ENCODE results near the gene TICAM1.

DNA sequence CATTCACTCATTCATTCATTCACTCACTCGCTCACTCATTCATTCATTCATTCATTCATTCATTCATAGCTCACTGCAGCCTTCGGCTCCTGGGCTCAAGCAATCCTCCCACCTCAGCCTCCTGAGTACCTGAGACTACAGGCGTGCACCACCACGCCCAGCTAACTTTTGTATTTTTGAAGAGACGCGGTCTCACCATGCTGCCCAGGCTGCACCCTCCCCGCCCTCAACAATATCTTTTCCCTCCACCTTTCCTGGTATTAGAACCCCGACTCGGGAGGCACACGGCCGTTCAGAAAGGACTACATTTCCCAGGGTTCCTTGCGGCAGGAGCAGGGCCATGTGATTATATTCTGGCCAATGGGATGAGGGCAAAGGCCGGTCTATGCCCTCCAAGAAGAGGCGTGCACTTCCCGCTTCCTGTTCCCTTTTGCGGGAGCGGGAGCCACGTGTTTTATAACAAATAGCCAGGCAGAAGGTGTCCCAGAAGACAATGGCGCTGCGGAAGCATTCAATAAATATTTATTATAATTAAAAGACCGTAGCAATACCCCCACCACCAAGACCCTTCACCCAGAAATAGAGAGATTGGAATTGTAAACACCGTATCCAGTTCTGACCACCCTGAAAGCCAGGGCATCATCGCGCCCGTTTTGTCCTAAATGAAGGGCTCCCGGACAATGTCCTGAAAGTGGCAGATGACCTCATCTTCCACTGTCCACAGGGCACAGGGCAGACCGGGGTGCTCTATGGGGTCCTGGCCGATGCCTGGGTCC, 15.9 kb downstream of the TICAM1 start:
- TF ChIP-seq, protein P1, sequence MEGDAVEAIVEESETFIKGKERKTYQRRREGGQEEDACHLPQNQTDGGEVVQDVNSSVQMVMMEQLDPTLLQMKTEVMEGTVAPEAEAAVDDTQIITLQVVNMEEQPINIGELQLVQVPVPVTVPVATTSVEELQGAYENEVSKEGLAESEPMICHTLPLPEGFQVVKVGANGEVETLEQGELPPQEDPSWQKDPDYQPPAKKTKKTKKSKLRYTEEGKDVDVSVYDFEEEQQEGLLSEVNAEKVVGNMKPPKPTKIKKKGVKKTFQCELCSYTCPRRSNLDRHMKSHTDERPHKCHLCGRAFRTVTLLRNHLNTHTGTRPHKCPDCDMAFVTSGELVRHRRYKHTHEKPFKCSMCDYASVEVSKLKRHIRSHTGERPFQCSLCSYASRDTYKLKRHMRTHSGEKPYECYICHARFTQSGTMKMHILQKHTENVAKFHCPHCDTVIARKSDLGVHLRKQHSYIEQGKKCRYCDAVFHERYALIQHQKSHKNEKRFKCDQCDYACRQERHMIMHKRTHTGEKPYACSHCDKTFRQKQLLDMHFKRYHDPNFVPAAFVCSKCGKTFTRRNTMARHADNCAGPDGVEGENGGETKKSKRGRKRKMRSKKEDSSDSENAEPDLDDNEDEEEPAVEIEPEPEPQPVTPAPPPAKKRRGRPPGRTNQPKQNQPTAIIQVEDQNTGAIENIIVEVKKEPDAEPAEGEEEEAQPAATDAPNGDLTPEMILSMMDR (IDR thresholded peaks at IDR 0.05; ENCODE audit: poor library complexity) = no peak
- TF ChIP-seq EZH2 (IDR thresholded peaks at IDR 0.05; ENCODE audit: borderline replicate concordance) = no peak
- TF ChIP-seq EZH2phosphoT487 (IDR thresholded peaks at IDR 0.05; ENCODE audit: low read depth, severe bottlenecking, unreplicated experiment) = no peak

Measured in hepatocyte (in vitro differentiated cells).